Measurements from ENCODE around the gene TMEM18. TPM values are rescaled to one million over a fixed set of nuclear protein-coding genes. Genes with fewer than 3 reads are reported as not detected.

Gene TMEM18
- total RNA-seq, 4 donors from 2014 or later = 7.3 to 23.7 (median 17.8) TPM

- Histone ChIP-seq H3K4me3 (no peak overlapping the region), H3K27ac (no peak overlapping the region), H3K27me3 (peaks cover 0 to 11% (median 0%) of the 10 kb centered on the region in 4 donors), H3K36me3 (peaks cover 10 to 77% (median 15%) of the 10 kb centered on the region in 3 donors), H3K4me1 (no peaks in the 10 kb centered on the region), H3K9me3 (peaks cover 0 to 12% (median 7%) of the 10 kb centered on the region in 3 donors)
- intact Hi-C loops (cut with DNase I) = no loop called here
- 100% methylated on average over 2 to 4 of the region's 4 CpGs for WGBS, 2 donors
- TF ChIP-seq, protein P1, sequence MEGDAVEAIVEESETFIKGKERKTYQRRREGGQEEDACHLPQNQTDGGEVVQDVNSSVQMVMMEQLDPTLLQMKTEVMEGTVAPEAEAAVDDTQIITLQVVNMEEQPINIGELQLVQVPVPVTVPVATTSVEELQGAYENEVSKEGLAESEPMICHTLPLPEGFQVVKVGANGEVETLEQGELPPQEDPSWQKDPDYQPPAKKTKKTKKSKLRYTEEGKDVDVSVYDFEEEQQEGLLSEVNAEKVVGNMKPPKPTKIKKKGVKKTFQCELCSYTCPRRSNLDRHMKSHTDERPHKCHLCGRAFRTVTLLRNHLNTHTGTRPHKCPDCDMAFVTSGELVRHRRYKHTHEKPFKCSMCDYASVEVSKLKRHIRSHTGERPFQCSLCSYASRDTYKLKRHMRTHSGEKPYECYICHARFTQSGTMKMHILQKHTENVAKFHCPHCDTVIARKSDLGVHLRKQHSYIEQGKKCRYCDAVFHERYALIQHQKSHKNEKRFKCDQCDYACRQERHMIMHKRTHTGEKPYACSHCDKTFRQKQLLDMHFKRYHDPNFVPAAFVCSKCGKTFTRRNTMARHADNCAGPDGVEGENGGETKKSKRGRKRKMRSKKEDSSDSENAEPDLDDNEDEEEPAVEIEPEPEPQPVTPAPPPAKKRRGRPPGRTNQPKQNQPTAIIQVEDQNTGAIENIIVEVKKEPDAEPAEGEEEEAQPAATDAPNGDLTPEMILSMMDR (IDR thresholded peaks at IDR 0.05) = no peak
- no peak for TF ChIP-seq POLR2A (IDR thresholded peaks at IDR 0.05)
- no peak for DNase-seq
Measured at GRCh38 chr2:665340-666073, 11.7 kb downstream of the TMEM18 start.

GRCh38 chr2:664063-664462 lies 13.1 kb downstream of the TMEM18 start:
- peaks cover 10 to 63% (median 11%) of the 10 kb centered on the region in 3 donors for H3K36me3 ChIP-seq

GRCh38 chr2:663221-663620 lies 14.0 kb downstream of the TMEM18 start:
- no peak for TF ChIP-seq POLR2A (IDR thresholded peaks at IDR 0.05)
- TF ChIP-seq, protein P1 (IDR thresholded peaks at IDR 0.05) = no peak
- WGBS, 2 donors = 82 to 90% methylated on average over 12 to 13 of the region's 13 CpGs
- H3K4me1 ChIP-seq = no peaks in the 10 kb centered on the region
- intact Hi-C loops (cut with DNase I) = no loop called here
- H3K36me3 ChIP-seq = peaks cover 3 to 55% (median 10%) of the 10 kb centered on the region in 3 donors
- H3K4me3 ChIP-seq = no peak overlapping the region
- DNase-seq = no peak
- no peak overlapping the region for H3K27ac ChIP-seq
- peaks cover 0 to 31% (median 0%) of the 10 kb centered on the region in 4 donors for H3K27me3 ChIP-seq
- H3K9me3 ChIP-seq = peaks cover 0 to 12% (median 7%) of the 10 kb centered on the region in 3 donors

More at GRCh38 chr2:664063-664462, 13.1 kb downstream of the TMEM18 start:
- intact Hi-C loops (cut with DNase I) = no loop called here
- Histone ChIP-seq H3K27ac (no peak overlapping the region), H3K4me1 (no peaks in the 10 kb centered on the region), H3K9me3 (peaks cover 0 to 12% (median 7%) of the 10 kb centered on the region in 3 donors), H3K4me3 (no peak overlapping the region), H3K27me3 (peaks cover 0 to 22% (median 0%) of the 10 kb centered on the region in 4 donors)
- TF ChIP-seq POLR2A (IDR thresholded peaks at IDR 0.05) = no peak
- TF ChIP-seq, protein P1 (IDR thresholded peaks at IDR 0.05) = no peak
- 78 to 87% methylated on average over 3 of the region's 3 CpGs for WGBS, 2 donors
- DNase-seq = no peak

DNA sequence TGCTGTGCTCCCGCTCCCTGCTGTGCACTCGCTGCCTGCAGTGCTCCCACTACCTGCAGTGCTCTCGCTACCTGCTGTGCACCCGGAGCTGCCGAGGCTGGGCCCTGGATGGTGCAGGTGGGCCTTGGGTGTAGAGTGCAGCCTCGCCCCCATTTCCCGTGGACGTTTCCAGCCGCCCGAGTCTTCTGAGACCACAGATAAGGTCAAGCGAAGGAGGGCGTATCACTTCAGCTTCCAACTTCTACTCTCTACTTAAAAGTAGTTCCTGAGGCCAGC lies 15.9 kb downstream of the TMEM18 start:
- WGBS, 2 donors = 96% methylated on average over 10 of the region's 12 CpGs; no CpG with 5 or more reads in 1 of the 2 donors
- H3K4me3 ChIP-seq = no peak overlapping the region

More for the DNA sequence above, 15.9 kb downstream of the TMEM18 start:
- Histone ChIP-seq H3K4me1 (no peaks in the 10 kb centered on the region), H3K27ac (no peak overlapping the region), H3K27me3 (peaks cover 0 to 37% (median 0%) of the 10 kb centered on the region in 4 donors), H3K36me3 (peaks cover 0 to 35% (median 7%) of the 10 kb centered on the region in 3 donors), H3K9me3 (peaks cover 0 to 12% (median 7%) of the 10 kb centered on the region in 3 donors)
- TF ChIP-seq POLR2A (IDR thresholded peaks at IDR 0.05) = no peak
- TF ChIP-seq, protein P1 (IDR thresholded peaks at IDR 0.05) = no peak
- no peak for DNase-seq
- intact Hi-C loops (cut with DNase I) = no loop called here
